PFSK-1 (cell line): ENCODE results near the gene MCTP1.

Experiments used
- REST ChIP-seq, 2 experiments: IDR thresholded peaks; 2 replicates each; pipeline versions ENCODE4 v1.6.1 to v1.8.0; 2011 to 2012; ENCODE audit warnings: low read depth in 2 of 2, low read length in 2 of 2, control low read depth in 1 of 2, inconsistent platforms in 1 of 2, mild to moderate bottlenecking in 1 of 2, moderate library complexity in 1 of 2; ENCODE audit not compliant: insufficient read depth in 1 of 2
- SIN3A ChIP-seq: IDR thresholded peaks from 2 replicates; pipeline ENCODE4 v1.6.1; 2012; ENCODE audit warnings: mild to moderate bottlenecking, low read length, moderate library complexity, borderline replicate concordance; ENCODE audit not compliant: insufficient read depth
- TAF1 ChIP-seq: IDR thresholded peaks from 2 replicates; pipeline ENCODE4 v1.6.1; 2012; ENCODE audit warnings: low read length, control low read depth, borderline replicate concordance; ENCODE audit not compliant: insufficient read depth

DNA sequence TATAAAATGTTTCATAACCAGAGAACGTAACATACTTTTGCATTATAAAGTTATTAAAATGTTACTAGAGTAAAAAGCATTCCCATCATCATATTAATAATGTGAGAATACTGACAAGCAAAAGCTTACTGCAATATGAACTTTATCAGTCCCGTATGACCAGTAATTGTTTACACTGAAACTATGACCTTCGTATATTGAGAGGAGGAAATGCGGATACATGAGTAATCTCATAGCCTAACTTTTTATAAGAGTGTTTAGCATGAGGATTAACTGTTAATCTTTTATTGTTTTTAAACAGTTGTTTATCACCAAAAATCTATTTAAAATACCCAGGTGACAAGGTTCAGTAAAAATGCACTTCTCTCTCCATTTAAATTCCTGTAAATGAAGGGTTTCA is 394.0 kb downstream of the MCTP1 start:
- TF ChIP-seq TAF1 (no peak), REST (IDR thresholded peaks at IDR 0.05; ENCODE audit: insufficient read depth in 1 of 2, low read depth in 2 of 2, low read length in 2 of 2) (no peak), SIN3A (no peak)
